ENCODE results near the gene NR1H3. TPM values are rescaled to one million over a fixed set of nuclear protein-coding genes. Genes with fewer than 3 reads are reported as not detected.
"Not testable (repeated sequence)": the region's sequence is repeated elsewhere in the genome, so short reads cannot be mapped to it uniquely, and the experiment has no call there.

Gene NR1H3
- total RNA-seq, 2 donors from 2014 or later = 8.1 to 16.1 TPM

DNA sequence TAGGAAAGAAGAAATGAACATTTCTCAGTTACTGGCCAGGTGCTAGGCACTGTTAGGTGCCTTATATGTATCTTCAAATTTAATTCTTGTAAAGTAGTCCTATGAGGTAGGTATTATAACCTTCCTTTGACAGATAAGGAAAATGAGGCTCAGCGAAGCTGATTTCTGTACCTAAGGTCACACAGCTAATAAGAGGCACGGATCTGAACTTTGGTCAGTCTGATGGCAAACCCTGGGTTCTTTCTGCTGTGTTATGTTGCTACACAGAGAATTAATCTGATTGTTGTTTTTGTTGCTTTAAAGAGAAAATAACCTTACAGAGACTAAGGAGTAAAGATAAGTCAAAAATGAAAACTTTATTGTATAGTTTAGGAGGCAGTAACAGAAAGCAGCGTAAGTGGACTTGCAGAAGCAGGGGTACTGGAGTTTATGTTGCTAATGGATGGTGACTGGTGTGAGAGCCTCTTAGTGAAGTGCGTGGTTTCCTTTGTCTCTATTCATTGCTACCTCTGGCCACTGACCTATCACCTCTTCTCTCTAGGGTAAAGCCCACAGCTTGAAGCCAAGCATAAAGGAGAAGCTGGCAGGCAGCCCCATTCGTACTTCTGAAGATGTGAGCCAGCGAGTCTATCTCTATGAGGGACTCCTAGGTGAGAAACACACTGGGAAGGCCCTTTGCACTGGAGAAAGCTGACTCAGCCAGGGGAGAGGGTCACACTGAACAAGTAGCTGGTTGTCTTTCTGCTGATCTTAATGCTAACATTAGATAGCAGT lies 50.4 kb downstream of the NR1H3 start:
- Mint-ChIP-seq H3K27me3 (ENCODE audit: low read depth) (no peaks in the 10 kb centered on the region), H3K4me3 (no peak overlapping the region), H3K4me1 (ENCODE audit: low read depth) (no peaks in the 10 kb centered on the region), H3K36me3 (ENCODE audit: insufficient read depth in 2 of 2) (peaks cover 6 to 33% of the 10 kb centered on the region in 2 donors), H3K9me3 (no peaks in the 10 kb centered on the region), H3K27ac (no peak overlapping the region)
- DNase-seq = no peak
- ATAC-seq (replicated peaks in 1 of 2) = no peak

DNA sequence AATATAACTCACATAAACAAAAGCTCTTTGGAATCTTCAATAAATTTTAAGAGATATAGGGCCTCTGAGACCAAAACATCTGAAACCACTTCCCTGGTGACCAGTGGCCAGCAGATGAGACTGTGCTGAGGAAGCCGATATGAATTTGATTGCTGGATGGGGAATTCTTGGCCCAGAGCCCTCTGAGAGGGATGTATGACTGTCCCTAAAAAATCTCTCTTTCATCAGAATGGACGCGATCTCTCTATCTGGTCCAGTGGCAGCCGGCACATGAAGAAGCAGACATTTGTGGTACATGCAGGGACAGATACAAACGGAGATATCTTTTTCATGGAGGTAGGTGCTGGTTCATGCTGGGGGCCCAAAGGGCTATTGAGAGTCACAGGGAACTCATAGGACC lies 57.2 kb downstream of the NR1H3 start:
- Mint-ChIP-seq H3K4me3 (no peak overlapping the region), H3K27ac (no peak overlapping the region), H3K4me1 (ENCODE audit: low read depth) (peaks cover 10% of the 10 kb centered on the region), H3K9me3 (no peaks in the 10 kb centered on the region), H3K27me3 (ENCODE audit: low read depth) (no peaks in the 10 kb centered on the region), H3K36me3 (ENCODE audit: insufficient read depth in 2 of 2) (peaks cover 5 to 18% of the 10 kb centered on the region in 2 donors)
- no peak for ATAC-seq (replicated peaks in 1 of 2)
- no peak for DNase-seq

DNA sequence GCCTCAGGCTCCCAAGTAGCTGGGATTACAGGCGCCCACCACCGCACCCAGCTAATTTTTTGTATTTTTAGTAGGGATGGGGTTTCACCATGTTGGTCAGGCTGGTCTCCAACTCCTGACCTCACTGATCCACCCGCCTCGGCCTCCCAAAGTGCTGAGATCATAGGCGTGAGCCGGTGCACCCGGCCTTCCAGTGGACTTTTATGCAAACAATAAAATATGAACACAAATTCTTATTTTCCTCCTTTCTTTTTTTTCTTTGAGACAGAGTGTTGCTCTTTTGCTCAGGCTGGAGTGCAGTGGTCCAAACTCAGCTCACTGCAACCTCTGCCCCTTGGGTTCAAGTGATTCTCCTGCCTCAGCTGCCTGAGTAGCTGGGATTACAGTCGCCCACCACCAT lies 58.7 kb downstream of the NR1H3 start:
- H3K9me3 Mint-ChIP-seq; H3K27me3 Mint-ChIP-seq (ENCODE audit: low read depth); H3K4me3 Mint-ChIP-seq; DNase-seq; ATAC-seq (replicated peaks in 1 of 2); H3K27ac Mint-ChIP-seq: not testable (repeated sequence)
- Mint-ChIP-seq H3K4me1 (ENCODE audit: low read depth) (peaks cover 10% of the 10 kb centered on the region), H3K36me3 (ENCODE audit: insufficient read depth in 2 of 2) (peaks cover 5 to 21% of the 10 kb centered on the region in 2 donors)

DNA sequence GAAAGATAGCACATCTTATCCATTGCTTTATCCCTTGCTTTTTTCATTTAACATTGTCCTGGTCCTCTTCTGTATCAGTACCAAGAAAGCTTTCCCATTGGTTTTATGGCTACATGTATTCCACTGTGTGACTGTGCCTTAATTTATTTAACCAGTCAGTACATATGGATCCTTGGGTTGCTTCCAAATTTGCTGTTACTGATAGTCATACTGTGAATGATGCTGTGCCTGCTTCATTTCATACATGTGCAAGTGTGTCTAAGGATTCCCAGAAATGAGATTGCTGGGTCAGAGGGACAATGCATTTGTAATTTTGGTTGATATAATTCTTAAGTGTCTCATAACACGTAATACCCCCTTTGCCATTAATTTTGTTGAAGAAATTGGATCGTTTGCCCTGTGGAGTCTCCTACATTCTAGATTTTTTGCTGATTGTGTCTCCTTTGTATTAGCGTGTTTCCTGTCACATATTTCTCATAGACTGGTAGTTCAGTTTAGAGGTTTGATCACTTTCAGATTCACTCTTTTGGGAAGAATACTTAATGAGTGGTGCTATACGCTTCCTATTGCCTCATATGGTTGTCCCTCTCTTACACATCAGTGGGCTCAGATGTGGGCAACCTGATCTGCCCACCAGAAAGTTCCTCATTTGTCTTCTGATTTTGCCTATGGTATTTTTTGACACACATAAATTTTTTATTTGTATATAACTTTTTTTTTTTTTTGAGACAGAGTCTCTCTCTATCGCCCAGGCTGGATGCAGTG lies 59.5 kb downstream of the NR1H3 start:
- Mint-ChIP-seq H3K27me3 (ENCODE audit: low read depth) (no peaks in the 10 kb centered on the region), H3K27ac (peak overlapping the region; percentile 1), H3K36me3 (ENCODE audit: insufficient read depth in 2 of 2) (peaks cover 5 to 23% of the 10 kb centered on the region in 2 donors), H3K4me3 (peak overlapping the region in 1 of 2 donors; percentile 19), H3K4me1 (ENCODE audit: low read depth) (peaks cover 10% of the 10 kb centered on the region), H3K9me3 (no peaks in the 10 kb centered on the region)
- ATAC-seq (replicated peaks in 1 of 2) = peak in 1 of 2 donors; percentile 62
- no peak for DNase-seq

DNA sequence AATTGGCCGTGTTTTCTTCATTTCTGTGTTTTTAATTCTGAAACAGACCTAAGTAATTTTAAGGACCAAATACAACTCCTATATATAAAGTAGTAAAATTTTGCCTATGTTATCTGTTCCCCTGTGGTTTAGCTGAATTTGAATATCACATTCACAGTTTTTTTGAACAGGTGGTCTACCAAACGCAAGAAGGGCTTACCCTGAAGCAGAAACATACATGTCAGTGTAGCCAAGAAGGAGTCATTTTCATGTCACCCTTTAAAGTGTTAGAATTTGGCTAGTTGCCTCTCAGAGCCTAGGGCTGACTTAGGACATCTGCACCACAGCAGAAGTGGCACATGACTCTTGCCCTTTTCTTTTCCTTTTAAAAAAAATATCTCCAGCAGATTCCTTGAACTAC lies 60.4 kb downstream of the NR1H3 start:
- DNase-seq = no peak
- Mint-ChIP-seq H3K4me3 (no peak overlapping the region), H3K36me3 (ENCODE audit: insufficient read depth in 2 of 2) (peaks cover 5 to 21% of the 10 kb centered on the region in 2 donors), H3K4me1 (ENCODE audit: low read depth) (peaks cover 10% of the 10 kb centered on the region), H3K27ac (no peak overlapping the region), H3K27me3 (ENCODE audit: low read depth) (no peaks in the 10 kb centered on the region), H3K9me3 (no peaks in the 10 kb centered on the region)
- no peak for ATAC-seq (replicated peaks in 1 of 2)

Other genes starting within 250 kb of the NR1H3 start
- gene ARFGAP2, start 81.1 kb upstream of the NR1H3 start, total RNA-seq = 10 to 100 TPM; 83.8 to 91.6 TPM
- 10 to 100 TPM in 1 of 2 donors, 1 to 10 TPM in 1; 4.6 to 10.2 TPM for gene PACSIN3, start 71.6 kb upstream of the NR1H3 start, total RNA-seq
- 100 to 1,000 TPM; 306 to 397 TPM for gene DDB2, start 43.0 kb upstream of the NR1H3 start, total RNA-seq
- 10 to 100 TPM in 1 of 2 donors, 1 to 10 TPM in 1; 8.8 to 12.8 TPM for gene ACP2, start 9.2 kb upstream of the NR1H3 start, total RNA-seq
- gene MADD, start 12.1 kb downstream of the NR1H3 start, total RNA-seq = 10 to 100 TPM; 68.6 to 73.5 TPM
- gene MYBPC3, start 94.7 kb downstream of the NR1H3 start, total RNA-seq = not detected
- gene SPI1, start 120.6 kb downstream of the NR1H3 start, total RNA-seq = under 1 TPM; 0.35 to 0.55 TPM
- 10 to 100 TPM; 16.2 to 21.0 TPM for gene SLC39A13, start 150.6 kb downstream of the NR1H3 start, total RNA-seq
- 100 to 1,000 TPM; 121 to 149 TPM for gene PSMC3, start 168.4 kb downstream of the NR1H3 start, total RNA-seq
- 1 to 10 TPM in 1 of 2 donors, under 1 TPM in 1; 0.77 to 1.3 TPM for gene RAPSN, start 191.1 kb downstream of the NR1H3 start, total RNA-seq

All from activated T-cell treated with anti-CD3 and anti-CD28 coated beads, Interleukin-2, amount 50 U/mL, for 72 hours (primary cell).